ENCODE results near the gene PHACTR1. TPM values are rescaled to one million over a fixed set of nuclear protein-coding genes. Genes with fewer than 3 reads are reported as not detected.

Gene PHACTR1
- total and polyA plus RNA-seq, 9 of the 15 experiments (the other 6 are each of a cell fraction or from before 2014, with no cell fraction given), result 11.5 to 32.6 (median 22.0) TPM

- POLR2A ChIA-PET, result no interaction called here
- no peak overlapping the region for H3K4me2 ChIP-seq (ENCODE audit: insufficient read depth, low read length)
- no peaks in the 10 kb centered on the region for H3K79me2 ChIP-seq (ENCODE audit: control insufficient read depth, insufficient read depth, low read length)
- no peaks in the 10 kb centered on the region for H4K20me1 ChIP-seq (replicated peaks; ENCODE audit: control insufficient read depth, insufficient read depth, low read length)
- 0% methylated on average over 1 of the region's 1 CpG for WGBS (ENCODE audit: insufficient coverage, low coverage, missing lambda C conversion rate)
- no peak for FAIRE-seq
- no peaks in the 10 kb centered on the region for H3K36me3 ChIP-seq (ENCODE audit: control insufficient read depth, insufficient read depth, low read length)
- no peaks in the 10 kb centered on the region for H3K9me1 ChIP-seq (ENCODE audit: control insufficient read depth, insufficient read depth, low read length)
- no peaks in the 10 kb centered on the region for H3K27me3 ChIP-seq (ENCODE audit: control insufficient read depth in 2 of 2, insufficient read depth in 2 of 2, low read length in 2 of 2)
- DNase-seq (ENCODE audit: extremely low read depth in 1 of 4, low spot score in 3 of 4), result no peak
- H3K27ac ChIP-seq (ENCODE audit: extremely low read depth, low read depth, low read length), result no peak overlapping the region
- H3K9ac ChIP-seq (ENCODE audit: insufficient read depth in 1 of 2, low read depth in 2 of 2, low read length in 2 of 2), result no peak overlapping the region
- BruUV-seq (replicated peaks), result no TSS peak
- no peak for ATAC-seq
- no peaks in the 10 kb centered on the region for H3K9me3 ChIP-seq (replicated peaks; ENCODE audit: control insufficient read depth, insufficient read depth, low read depth, low read length)
- no peaks in the 10 kb centered on the region for H3K4me1 ChIP-seq (replicated peaks in 1 of 2; ENCODE audit: control insufficient read depth in 2 of 2, insufficient read depth in 2 of 2, low read length in 2 of 2)
- H2AFZ ChIP-seq (ENCODE audit: low read depth, low read length), result no peak overlapping the region
- no peak overlapping the region for H3K4me3 ChIP-seq
- intact Hi-C loops (cut with micrococcal nuclease), result no loop called here
- in situ Hi-C loops (cut with MboI), result loop anchor here (5.0 kb wide), 1 partner anchor 32 kb away; no protein-coding TSS in a partner anchor
- CTCF ChIA-PET (ENCODE audit: low intra/inter-chr PET ratio), result no interaction called here
- TF ChIP-seq XRCC5 (IDR thresholded peaks at IDR 0.05; ENCODE audit: low read depth, low read length) (no peak), SIN3B (IDR thresholded peaks at IDR 0.05; ENCODE audit: low read depth) (no peak), MBD1 (CRISPR knock-in tag; IDR thresholded peaks at IDR 0.05) (no peak), TBL1XR1 (IDR thresholded peaks at IDR 0.05; ENCODE audit: low read length in 2 of 2) (no peak), RFX7 (CRISPR knock-in tag; IDR thresholded peaks at IDR 0.05) (no peak), POLR2H (tag; IDR thresholded peaks at IDR 0.05; ENCODE audit: low read depth) (no peak), FOXJ2 (tag; IDR thresholded peaks at IDR 0.05) (no peak), POLR3G (IDR thresholded peaks at IDR 0.05; ENCODE audit: extremely low read depth, insufficient read length, insufficient replicate concordance) (no peak), FOXM1 (IDR thresholded peaks at IDR 0.05; ENCODE audit: low read depth) (no peak), FOXM1 (CRISPR knock-in tag; IDR thresholded peaks at IDR 0.05; ENCODE audit: low read depth) (no peak), XRCC3 (IDR thresholded peaks at IDR 0.05) (no peak), TCF7 (IDR thresholded peaks at IDR 0.05; ENCODE audit: borderline replicate concordance) (no peak), NR3C1 (CRISPR knock-in tag; IDR thresholded peaks at IDR 0.05) (no peak), TSHZ1 (CRISPR knock-in tag; IDR thresholded peaks at IDR 0.05) (no peak)
- TF ChIP-seq, protein P1, sequence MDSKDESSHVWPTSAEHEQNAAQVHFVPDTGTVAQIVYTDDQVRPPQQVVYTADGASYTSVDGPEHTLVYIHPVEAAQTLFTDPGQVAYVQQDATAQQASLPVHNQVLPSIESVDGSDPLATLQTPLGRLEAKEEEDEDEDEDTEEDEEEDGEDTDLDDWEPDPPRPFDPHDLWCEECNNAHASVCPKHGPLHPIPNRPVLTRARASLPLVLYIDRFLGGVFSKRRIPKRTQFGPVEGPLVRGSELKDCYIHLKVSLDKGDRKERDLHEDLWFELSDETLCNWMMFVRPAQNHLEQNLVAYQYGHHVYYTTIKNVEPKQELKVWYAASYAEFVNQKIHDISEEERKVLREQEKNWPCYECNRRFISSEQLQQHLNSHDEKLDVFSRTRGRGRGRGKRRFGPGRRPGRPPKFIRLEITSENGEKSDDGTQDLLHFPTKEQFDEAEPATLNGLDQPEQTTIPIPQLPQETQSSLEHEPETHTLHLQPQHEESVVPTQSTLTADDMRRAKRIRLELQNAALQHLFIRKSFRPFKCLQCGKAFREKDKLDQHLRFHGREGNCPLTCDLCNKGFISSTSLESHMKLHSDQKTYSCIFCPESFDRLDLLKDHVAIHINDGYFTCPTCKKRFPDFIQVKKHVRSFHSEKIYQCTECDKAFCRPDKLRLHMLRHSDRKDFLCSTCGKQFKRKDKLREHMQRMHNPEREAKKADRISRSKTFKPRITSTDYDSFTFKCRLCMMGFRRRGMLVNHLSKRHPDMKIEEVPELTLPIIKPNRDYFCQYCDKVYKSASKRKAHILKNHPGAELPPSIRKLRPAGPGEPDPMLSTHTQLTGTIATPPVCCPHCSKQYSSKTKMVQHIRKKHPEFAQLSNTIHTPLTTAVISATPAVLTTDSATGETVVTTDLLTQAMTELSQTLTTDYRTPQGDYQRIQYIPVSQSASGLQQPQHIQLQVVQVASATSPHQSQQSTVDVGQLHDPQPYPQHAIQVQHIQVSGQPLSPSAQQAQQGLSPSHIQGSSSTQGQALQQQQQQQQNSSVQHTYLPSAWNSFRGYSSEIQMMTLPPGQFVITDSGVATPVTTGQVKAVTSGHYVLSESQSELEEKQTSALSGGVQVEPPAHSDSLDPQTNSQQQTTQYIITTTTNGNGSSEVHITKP (IDR thresholded peaks at IDR 0.05; ENCODE audit: partially characterized antibody), result no peak
Measured at GRCh38 chr6:12704946-12705345, 11.6 kb upstream of the PHACTR1 start.
